B cell (primary cell): Measurements from ENCODE around the gene POLD2. TPM values are rescaled to one million over a fixed set of nuclear protein-coding genes. Genes with fewer than 3 reads are reported as not detected.

Source experiments
- ATAC-seq: fragments of 200-7000 bp; cut with Tn5 transposase; one replicate; pipeline ENCODE4 v1.10.0; 2021; ENCODE audit warnings: low read depth, mild to moderate bottlenecking, moderate number of reproducible peaks, moderate library complexity
- CTCF ChIA-PET: fragments of 350-600 bp; sonication (Branson Sonifier 250); formaldehyde crosslinking; loops from one replicate; lab custom pipeline; 2021; ENCODE audit warnings: antibody characterized with exemption, inconsistent platforms; lab: Charles Lee
- POLR2A ChIA-PET: fragments of 350-600 bp; sonication (Branson Sonifier 250); formaldehyde crosslinking; loops from one replicate; lab custom pipeline; 2021; ENCODE audit warnings: antibody characterized with exemption; lab: Charles Lee
- DNase-seq: peaks from one replicate; pipeline ENCODE4 v3.0.0; 2013
- H2AFZ ChIP-seq: 2 replicates; pipeline ENCODE4 v1.6.1; 2012; ENCODE audit warnings: mild to moderate bottlenecking, low read depth, low read length; ENCODE audit not compliant: insufficient read depth, poor library complexity, severe bottlenecking
- H3K27ac ChIP-seq, 2 donors: 1 replicate in 1 of 2; 2 replicates in 1 of 2; pipeline ENCODE4 v1.5.1; 2012 to 2013; ENCODE audit warnings: low read length in 2 of 2, mild to moderate bottlenecking in 2 of 2, moderate library complexity in 1 of 2
- H3K27me3 ChIP-seq, 4 experiments: fragments of 200-600 bp in 1 of 4; sonication (generic) in 1 of 4; replicated peaks in 1 of 4; 1 replicate in 2 of 4; 2 replicates in 2 of 4; pipeline versions ENCODE4 v1.6.1 to v1.7.0; 2013 to 2016; ENCODE audit warnings: low read length in 3 of 4, mild to moderate bottlenecking in 2 of 4, mixed read lengths in 1 of 4, moderate library complexity in 1 of 4; ENCODE audit not compliant: insufficient read depth in 4 of 4, control insufficient read depth in 3 of 4; ENCODE audit errors: control extremely low read depth in 1 of 4
- H3K36me3 ChIP-seq, 2 experiments: replicated peaks in 1 of 2; 1 replicate in 1 of 2; 2 replicates in 1 of 2; pipeline versions ENCODE4 v1.6.1 to v1.7.1; 2013; ENCODE audit warnings: low read length in 1 of 2; ENCODE audit not compliant: insufficient read depth in 2 of 2, control insufficient read depth in 1 of 2; ENCODE audit errors: control extremely low read depth in 1 of 2, extremely low read depth in 1 of 2
- H3K4me1 ChIP-seq, 2 donors: fragments of 200-600 bp in 1 of 2; sonication (generic) in 1 of 2; 1 replicate in 1 of 2; 2 replicates in 1 of 2; pipeline versions ENCODE4 v1.5.1 to v1.6.1; 2013 to 2017; ENCODE audit warnings: low read length in 2 of 2; ENCODE audit not compliant: control insufficient read depth in 2 of 2, insufficient read depth in 2 of 2
- H3K4me2 ChIP-seq: replicated peaks from 2 replicates; pipeline ENCODE3; 2012; ENCODE audit warnings: mild to moderate bottlenecking, low read depth, low read length; ENCODE audit not compliant: poor library complexity, severe bottlenecking
- H3K4me3 ChIP-seq, 5 experiments: fragments of 200-600 bp in 1 of 5; sonication (generic) in 1 of 5; 1 replicate in 3 of 5; 2 replicates in 2 of 5; pipeline versions ENCODE4 v1.5.1 to v1.7.0; 2011 to 2016; ENCODE audit warnings: low read length in 4 of 5, mild to moderate bottlenecking in 4 of 5, low read depth in 2 of 5, control low read depth in 1 of 5, moderate library complexity in 1 of 5; ENCODE audit not compliant: insufficient read depth in 1 of 5; ENCODE audit errors: control extremely low read depth in 1 of 5, extremely low read depth in 1 of 5
- H3K79me2 ChIP-seq: fragments of 200-600 bp; sonication (generic); one replicate; pipeline ENCODE4 v1.6.0; 2016; ENCODE audit warnings: low read length; ENCODE audit not compliant: control insufficient read depth, insufficient read depth
- H3K9ac ChIP-seq: fragments of 200-600 bp; sonication (generic); 2 replicates; pipeline ENCODE4 v1.6.1; 2017; ENCODE audit warnings: mild to moderate bottlenecking, low read length, moderate library complexity
- H3K9me3 ChIP-seq, 3 donors: one replicate each; pipeline versions ENCODE4 v1.6.1 to v1.7.1; 2013; ENCODE audit warnings: low read length in 2 of 3; ENCODE audit not compliant: control insufficient read depth in 2 of 3, insufficient read depth in 1 of 3; ENCODE audit errors: control extremely low read depth in 1 of 3
- H4K20me1 ChIP-seq: 2 replicates; pipeline ENCODE4 v1.6.0; 2012; ENCODE audit warnings: mild to moderate bottlenecking, low read length; ENCODE audit not compliant: insufficient read depth, control insufficient read depth, poor library complexity, severe bottlenecking
- H3K27ac Mint-ChIP-seq: one replicate; pipeline ENCODE4 v1.8.0; 2021; ENCODE audit warnings: mixed read lengths
- H3K27me3 Mint-ChIP-seq: one replicate; pipeline ENCODE4 v1.8.0; 2021; ENCODE audit warnings: mixed read lengths
- H3K4me1 Mint-ChIP-seq: one replicate; pipeline ENCODE4 v1.8.0; 2021; ENCODE audit warnings: mixed read lengths
- H3K4me3 Mint-ChIP-seq: one replicate; pipeline ENCODE4 v1.8.0; 2021; ENCODE audit warnings: mixed read lengths
- H3K9me3 Mint-ChIP-seq: one replicate; pipeline ENCODE4 v1.8.0; 2022; ENCODE audit warnings: mixed read lengths; ENCODE audit not compliant: insufficient read depth
- EZH2 ChIP-seq: IDR thresholded peaks from 2 replicates; pipeline ENCODE4 v1.6.1; 2012; ENCODE audit warnings: borderline replicate concordance, low read depth, mild to moderate bottlenecking, moderate library complexity, low read length; ENCODE audit not compliant: insufficient read depth, poor library complexity, severe bottlenecking
- WGBS: methylation state at CpG from one replicate; pipeline ENCODE4 v1.1.5; 2013; ENCODE audit warnings: missing lambda C conversion rate; ENCODE audit not compliant: insufficient coverage; 5-methylcytosine and 5-hydroxymethylcytosine counted together
- intact Hi-C: fragments of 100-400 bp; cut with micrococcal nuclease; formaldehyde crosslinking; loops from one replicate; pipeline ENCODE4 v1.10.0; 2022
- polyA plus RNA-seq: library from polyadenylated mRNA; depleted of rRNA; stranded (reverse); fragments of >200 nt; gene quantifications from 2 replicates; pipeline ENCODE4 v1.2.3, GENCODE V29; 2012
- total RNA-seq, 2 donors: library from RNA; stranded (reverse); fragments of 120-200 nt in 1 of 2; gene quantifications; 1 replicate in 1 of 2; 2 replicates in 1 of 2; pipeline versions ENCODE4 v1.2.3 to v1.2.4, GENCODE V29; 2013 to 2022
- TF ChIP-seq, protein P1 (sequence below): fragments of 200-600 bp; IDR thresholded peaks from one replicate; pipeline ENCODE4 v1.8.0; 2022; ENCODE audit warnings: antibody characterized with exemption, mild to moderate bottlenecking

The POLD2 gene
- total and polyA plus RNA-seq, 2 donors (not counting 1 experiment from before 2014, with no cell fraction given), result 73.6 to 86.7 TPM

GRCh38 chr7:44071726-44072363 is 51.5 kb downstream of the POLD2 start:
- H3K4me1 Mint-ChIP-seq, result peaks cover 79% of the 10 kb centered on the region
- H3K9me3 Mint-ChIP-seq, result no peaks in the 10 kb centered on the region
- H3K9ac ChIP-seq, result no peak overlapping the region
- intact Hi-C loops, result loop anchor here (1.0 kb wide), 1 partner anchor 124 kb away; no protein-coding TSS in a partner anchor
- peaks cover 0 to 39% of the 10 kb centered on the region in 2 experiments for H3K36me3 ChIP-seq
- H4K20me1 ChIP-seq, result peaks cover 37% of the 10 kb centered on the region
- ATAC-seq (no peak), DNase-seq (no peak)
- TF ChIP-seq, protein P1, sequence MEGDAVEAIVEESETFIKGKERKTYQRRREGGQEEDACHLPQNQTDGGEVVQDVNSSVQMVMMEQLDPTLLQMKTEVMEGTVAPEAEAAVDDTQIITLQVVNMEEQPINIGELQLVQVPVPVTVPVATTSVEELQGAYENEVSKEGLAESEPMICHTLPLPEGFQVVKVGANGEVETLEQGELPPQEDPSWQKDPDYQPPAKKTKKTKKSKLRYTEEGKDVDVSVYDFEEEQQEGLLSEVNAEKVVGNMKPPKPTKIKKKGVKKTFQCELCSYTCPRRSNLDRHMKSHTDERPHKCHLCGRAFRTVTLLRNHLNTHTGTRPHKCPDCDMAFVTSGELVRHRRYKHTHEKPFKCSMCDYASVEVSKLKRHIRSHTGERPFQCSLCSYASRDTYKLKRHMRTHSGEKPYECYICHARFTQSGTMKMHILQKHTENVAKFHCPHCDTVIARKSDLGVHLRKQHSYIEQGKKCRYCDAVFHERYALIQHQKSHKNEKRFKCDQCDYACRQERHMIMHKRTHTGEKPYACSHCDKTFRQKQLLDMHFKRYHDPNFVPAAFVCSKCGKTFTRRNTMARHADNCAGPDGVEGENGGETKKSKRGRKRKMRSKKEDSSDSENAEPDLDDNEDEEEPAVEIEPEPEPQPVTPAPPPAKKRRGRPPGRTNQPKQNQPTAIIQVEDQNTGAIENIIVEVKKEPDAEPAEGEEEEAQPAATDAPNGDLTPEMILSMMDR, result no peak
- TF ChIP-seq EZH2, result no peak
- H3K27me3 ChIP-seq, result no peaks in the 10 kb centered on the region
- H3K4me3 ChIP-seq, result no peak overlapping the region
- ChIA-PET CTCF (interaction anchor here (0.6 to 1.6 kb wide), 8 partner anchors 9 to 571 kb away, joined by 3 to 6 read pairs (median 4); no protein-coding TSS in a partner anchor), POLR2A (interaction anchor here (0.6 to 2.2 kb wide), 4 partner anchors 10 to 949 kb away, joined by 4 to 9 read pairs (median 4); no protein-coding TSS in a partner anchor)
- no peak overlapping the region for H3K4me2 ChIP-seq
- peak overlapping the region in 1 of 2 donors; percentile 98 for H3K27ac ChIP-seq
- peaks cover 29% of the 10 kb centered on the region for H3K79me2 ChIP-seq
- H3K9me3 ChIP-seq, result no peaks in the 10 kb centered on the region
- H3K27ac Mint-ChIP-seq, result peak overlapping the region; percentile 89
- H3K4me1 ChIP-seq, result peaks cover 51 to 74% of the 10 kb centered on the region in 2 donors
- WGBS, result 93% methylated on average over 3 of the region's 9 CpGs
- no peaks in the 10 kb centered on the region for H3K27me3 Mint-ChIP-seq
- peak overlapping the region; percentile 12 for H3K4me3 Mint-ChIP-seq
- H2AFZ ChIP-seq, result no peak overlapping the region

DNA sequence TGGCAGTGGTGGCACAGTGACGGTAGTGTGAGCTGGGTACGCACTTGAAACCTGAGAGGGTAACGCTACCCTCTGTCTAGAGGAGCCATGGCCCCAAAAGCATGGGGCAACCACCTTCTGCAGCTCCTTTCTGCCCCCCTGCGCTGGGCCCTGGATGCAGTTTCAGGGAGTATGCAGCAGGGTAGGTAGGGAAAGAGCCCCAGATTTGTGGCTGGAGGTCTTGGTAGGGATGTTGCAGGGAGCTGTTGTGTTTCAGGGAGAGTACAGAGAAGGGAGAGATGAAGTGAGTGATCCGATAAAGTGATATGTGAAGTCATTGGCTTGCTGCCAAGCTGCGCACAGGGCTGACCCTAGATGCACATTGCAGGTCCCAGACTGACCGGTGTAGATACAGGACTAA is 55.3 kb downstream of the POLD2 start:
- intact Hi-C loops, result no loop called here
- no peak for ATAC-seq
- H3K27ac ChIP-seq, result no peak overlapping the region
- H3K4me1 ChIP-seq, result peaks cover 54 to 74% of the 10 kb centered on the region in 2 donors
- POLR2A ChIA-PET, result interaction anchor here (1.2 to 2.2 kb wide), 3 partner anchors 9 to 23 kb away, joined by 5 to 7 read pairs (median 5); partner anchors contain the start of gene DBNL
- CTCF ChIA-PET, result interaction anchor here (0.6 to 2.9 kb wide), 4 partner anchors 9 to 102 kb away, joined by 3 to 7 read pairs (median 3); no protein-coding TSS in a partner anchor
- H3K36me3 ChIP-seq, result peaks cover 0 to 12% of the 10 kb centered on the region in 2 experiments
- Mint-ChIP-seq H3K9me3 (no peaks in the 10 kb centered on the region), H3K27ac (peak overlapping the region; percentile 67), H3K27me3 (no peaks in the 10 kb centered on the region), H3K4me1 (peaks cover 76% of the 10 kb centered on the region), H3K4me3 (no peak overlapping the region)
- H3K4me2 ChIP-seq, result no peak overlapping the region
- H3K79me2 ChIP-seq, result peaks cover 27% of the 10 kb centered on the region
- peaks cover 39% of the 10 kb centered on the region for H4K20me1 ChIP-seq
- WGBS, result 91% methylated on average over 6 of the region's 7 CpGs
- H3K4me3 ChIP-seq, result no peak overlapping the region
- H2AFZ ChIP-seq, result no peak overlapping the region
- no peak overlapping the region for H3K9ac ChIP-seq
- no peaks in the 10 kb centered on the region for H3K9me3 ChIP-seq
- DNase-seq, result no peak
- no peaks in the 10 kb centered on the region for H3K27me3 ChIP-seq
- TF ChIP-seq, protein P1, result no peak
- TF ChIP-seq EZH2, result no peak
